Measurements from ENCODE around the gene CXCR5.
A peak's percentile ranks its signal among the peaks of the same experiment; 100 is the strongest.

The CXCR5 gene

DNA sequence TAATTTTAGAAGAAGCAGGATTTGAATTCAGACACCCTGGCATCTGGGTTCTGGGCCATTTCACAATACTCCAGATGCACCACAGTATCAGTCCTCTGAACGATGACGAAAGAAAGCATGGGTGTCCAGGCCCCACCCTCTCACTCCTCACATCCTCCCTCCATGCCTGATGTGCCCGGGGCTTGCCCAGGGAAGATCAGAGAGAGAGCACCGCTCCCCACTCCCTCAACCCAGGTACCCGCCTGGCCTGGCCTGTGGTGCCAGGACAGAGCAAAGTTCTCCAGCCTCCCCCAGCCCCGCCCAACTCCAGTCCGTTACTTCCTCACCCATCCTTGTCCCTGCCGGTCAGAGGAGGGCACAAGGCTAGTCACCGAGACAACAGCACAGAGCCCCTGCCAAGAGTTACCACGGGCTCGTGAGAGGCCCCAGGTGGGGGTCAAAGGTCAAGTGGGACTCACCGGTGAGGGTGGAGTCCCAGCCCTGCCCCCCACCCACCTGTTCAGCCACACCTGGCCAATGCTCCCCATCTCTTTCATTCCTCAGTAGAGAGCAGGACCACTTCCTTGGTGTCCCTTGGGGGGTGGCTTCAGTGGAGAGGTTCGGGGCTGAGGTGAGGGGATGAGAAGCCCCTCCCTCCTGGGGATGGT is 33.9 kb downstream of the CXCR5 start:
- peak overlapping the region; percentile 98 for H3K4me3 ChIP-seq (replicated peaks; ENCODE audit: low read depth, low read length)
- TF ChIP-seq, protein P1, sequence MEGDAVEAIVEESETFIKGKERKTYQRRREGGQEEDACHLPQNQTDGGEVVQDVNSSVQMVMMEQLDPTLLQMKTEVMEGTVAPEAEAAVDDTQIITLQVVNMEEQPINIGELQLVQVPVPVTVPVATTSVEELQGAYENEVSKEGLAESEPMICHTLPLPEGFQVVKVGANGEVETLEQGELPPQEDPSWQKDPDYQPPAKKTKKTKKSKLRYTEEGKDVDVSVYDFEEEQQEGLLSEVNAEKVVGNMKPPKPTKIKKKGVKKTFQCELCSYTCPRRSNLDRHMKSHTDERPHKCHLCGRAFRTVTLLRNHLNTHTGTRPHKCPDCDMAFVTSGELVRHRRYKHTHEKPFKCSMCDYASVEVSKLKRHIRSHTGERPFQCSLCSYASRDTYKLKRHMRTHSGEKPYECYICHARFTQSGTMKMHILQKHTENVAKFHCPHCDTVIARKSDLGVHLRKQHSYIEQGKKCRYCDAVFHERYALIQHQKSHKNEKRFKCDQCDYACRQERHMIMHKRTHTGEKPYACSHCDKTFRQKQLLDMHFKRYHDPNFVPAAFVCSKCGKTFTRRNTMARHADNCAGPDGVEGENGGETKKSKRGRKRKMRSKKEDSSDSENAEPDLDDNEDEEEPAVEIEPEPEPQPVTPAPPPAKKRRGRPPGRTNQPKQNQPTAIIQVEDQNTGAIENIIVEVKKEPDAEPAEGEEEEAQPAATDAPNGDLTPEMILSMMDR (IDR thresholded peaks at IDR 0.05; ENCODE audit: low read length, missing control alignments), result no peak
- DNase-seq (ENCODE audit: low read depth), result peak; percentile 94

GRCh38 chr11:118918128-118918685 is 34.5 kb downstream of the CXCR5 start:
- peak; percentile 95 for DNase-seq (ENCODE audit: low read depth)

GRCh38 chr11:118918686-118919280 is 35.1 kb downstream of the CXCR5 start:
- peak overlapping the region; percentile 98 for H3K4me3 ChIP-seq (replicated peaks; ENCODE audit: low read depth, low read length)
- peak; percentile 69 for DNase-seq (ENCODE audit: low read depth)
- TF ChIP-seq, protein P1 (IDR thresholded peaks at IDR 0.05; ENCODE audit: low read length, missing control alignments), result no peak

More at GRCh38 chr11:118918128-118918685, 34.5 kb downstream of the CXCR5 start:
- H3K4me3 ChIP-seq (replicated peaks; ENCODE audit: low read depth, low read length), result peak overlapping the region; percentile 98
- TF ChIP-seq, protein P1 (IDR thresholded peaks at IDR 0.05; ENCODE audit: low read length, missing control alignments), result no peak

DNA sequence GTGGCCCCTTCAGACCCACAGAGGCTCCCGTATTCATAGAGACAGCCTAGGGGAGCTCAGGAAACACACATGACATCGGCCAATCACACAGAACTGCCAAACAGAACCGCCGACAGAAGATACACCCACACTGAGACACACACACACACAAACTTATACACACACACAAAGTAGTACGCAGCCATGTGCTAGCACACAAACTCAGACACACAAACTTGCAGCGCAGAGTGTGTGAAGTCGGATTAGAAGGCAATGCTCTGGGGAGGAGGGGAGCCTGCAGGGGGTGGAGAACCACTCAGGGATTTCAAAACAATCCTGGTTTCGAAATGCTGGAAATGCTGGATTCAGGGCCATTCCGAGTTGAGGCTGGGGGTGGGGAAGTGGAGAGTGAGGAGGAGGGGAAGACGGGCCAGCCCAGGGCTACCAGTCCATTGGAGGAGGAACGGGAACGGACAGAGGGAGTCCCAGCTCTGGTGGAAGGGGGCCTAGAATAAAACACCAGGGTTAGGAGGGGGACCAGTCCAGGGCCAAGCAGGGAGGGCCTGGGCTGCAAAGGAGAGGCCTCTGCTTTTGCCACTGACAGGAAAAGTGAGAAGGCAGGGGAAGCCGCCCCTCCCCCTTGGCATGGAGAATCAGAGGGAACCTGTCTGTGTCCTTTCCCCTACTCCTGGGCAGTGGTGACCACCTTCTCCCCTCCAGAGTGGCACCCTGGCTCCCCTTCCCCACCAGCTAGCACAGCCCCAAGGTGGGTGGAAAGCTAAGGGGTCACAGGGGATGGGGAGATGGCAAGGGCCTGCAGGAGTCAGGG is 37.6 kb downstream of the CXCR5 start:
- peak; percentile 96 for DNase-seq (ENCODE audit: low read depth)
- TF ChIP-seq, protein P1 (IDR thresholded peaks at IDR 0.05; ENCODE audit: low read length, missing control alignments), result no peak
- peak overlapping the region; percentile 98 for H3K4me3 ChIP-seq (replicated peaks; ENCODE audit: low read depth, low read length)

DNA sequence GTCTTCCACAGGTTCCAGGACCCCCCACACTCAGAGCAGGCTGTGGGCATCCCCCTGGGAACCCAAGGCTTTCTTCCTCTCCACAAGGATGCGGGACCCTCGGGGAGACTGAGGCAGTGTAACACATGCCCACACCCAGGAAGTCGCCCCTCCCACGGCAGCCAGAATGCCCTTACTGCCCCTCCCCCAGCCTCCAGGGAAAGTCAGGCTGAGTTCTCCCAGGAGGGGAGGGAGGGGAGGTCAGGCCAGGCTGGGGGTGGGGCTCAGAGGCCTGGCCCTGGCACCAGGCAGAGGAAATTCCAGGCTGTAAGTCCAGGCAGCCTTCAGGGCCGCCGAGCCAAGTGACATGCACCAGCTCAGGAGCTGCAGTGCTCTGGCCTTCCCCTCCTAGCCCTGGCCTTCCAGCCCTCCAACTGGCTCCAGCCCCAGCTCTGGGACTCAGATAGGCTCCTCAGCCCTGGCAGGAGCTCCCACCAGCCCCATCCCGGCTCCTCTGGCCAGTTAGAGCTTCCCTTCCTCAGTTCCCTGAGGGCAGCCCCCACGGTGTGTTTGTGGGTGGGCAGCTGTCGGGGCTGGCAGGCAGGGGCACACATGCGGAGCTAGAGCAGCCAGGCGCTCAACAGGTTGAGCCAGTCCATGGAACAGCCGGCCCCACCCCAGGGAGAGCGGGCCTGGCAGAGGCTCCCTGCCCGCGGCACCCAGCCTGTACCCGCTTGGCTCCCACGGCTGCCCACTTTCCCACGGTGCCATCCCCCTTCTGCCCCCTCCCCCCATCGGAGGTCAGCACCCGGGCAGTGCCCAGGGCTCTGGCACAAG is 38.4 kb downstream of the CXCR5 start:
- H3K4me3 ChIP-seq (replicated peaks; ENCODE audit: low read depth, low read length), result peak overlapping the region; percentile 98
- TF ChIP-seq, protein P1 (IDR thresholded peaks at IDR 0.05; ENCODE audit: low read length, missing control alignments), result no peak
- peak; percentile 89 for DNase-seq (ENCODE audit: low read depth)

Data from fibroblast of pulmonary artery (primary cell).